CD14-positive monocyte (primary cell): ENCODE data around the gene SPTB. TPM values are rescaled to one million over a fixed set of nuclear protein-coding genes. Genes with fewer than 3 reads are reported as not detected.
A peak's percentile ranks its signal among the peaks of the same experiment; 100 is the strongest.

Experiments used
- DNase-seq, 3 donors: peaks; one replicate each; pipeline ENCODE4 v3.0.0-alpha.2; 2011 to 2022
- H2AFZ ChIP-seq: 2 replicates; pipeline ENCODE4 v1.6.0; 2012; ENCODE audit warnings: mild to moderate bottlenecking, low read depth, low read length, inconsistent platforms; ENCODE audit not compliant: insufficient read depth, poor library complexity, severe bottlenecking
- H3K27ac ChIP-seq, 2 donors: 1 replicate in 1 of 2; 2 replicates in 1 of 2; pipeline ENCODE4 v1.5.1; 2012 to 2013; ENCODE audit warnings: low read length in 2 of 2, control low read depth in 1 of 2, inconsistent platforms in 1 of 2, low read depth in 1 of 2, mild to moderate bottlenecking in 1 of 2
- H3K27me3 ChIP-seq, 2 donors: one replicate each; pipeline versions ENCODE4 v1.6.0 to v1.6.1; 2011 to 2013; ENCODE audit warnings: low read length in 2 of 2; ENCODE audit not compliant: control insufficient read depth in 2 of 2, insufficient read depth in 2 of 2
- H3K36me3 ChIP-seq, 2 donors: replicated peaks in 1 of 2; 1 replicate in 1 of 2; 2 replicates in 1 of 2; pipeline versions ENCODE4 v1.5.1 to v1.6.1; 2012 to 2013; ENCODE audit warnings: low read length in 2 of 2, control low read depth in 1 of 2, inconsistent platforms in 1 of 2, mild to moderate bottlenecking in 1 of 2; ENCODE audit not compliant: insufficient read depth in 2 of 2, control insufficient read depth in 1 of 2
- H3K4me1 ChIP-seq, 2 donors: 1 replicate in 1 of 2; 2 replicates in 1 of 2; pipeline versions ENCODE4 v1.5.1 to v1.6.1; 2012 to 2013; ENCODE audit warnings: low read length in 2 of 2, control low read depth in 1 of 2, inconsistent platforms in 1 of 2, mild to moderate bottlenecking in 1 of 2, moderate library complexity in 1 of 2; ENCODE audit not compliant: insufficient read depth in 2 of 2, control insufficient read depth in 1 of 2
- H3K4me2 ChIP-seq: replicated peaks from 2 replicates; pipeline ENCODE3; 2012; ENCODE audit warnings: low read length, moderate library complexity, mild to moderate bottlenecking; ENCODE audit not compliant: poor library complexity, severe bottlenecking; ENCODE audit errors: extremely low read depth
- H3K4me3 ChIP-seq, 3 experiments: fragments of 200-600 bp in 1 of 3; sonication (generic) in 1 of 3; replicated peaks in 1 of 3; 1 replicate in 2 of 3; 2 replicates in 1 of 3; pipeline ENCODE4 v1.5.1; 2011 to 2013; ENCODE audit warnings: low read length in 3 of 3, mild to moderate bottlenecking in 3 of 3, control low read depth in 2 of 3, low read depth in 2 of 3, inconsistent platforms in 1 of 3, moderate library complexity in 1 of 3
- H3K79me2 ChIP-seq: 2 replicates; pipeline ENCODE4 v1.6.0; 2012; ENCODE audit warnings: mild to moderate bottlenecking, control low read depth, inconsistent platforms, low read length, moderate library complexity; ENCODE audit not compliant: insufficient read depth
- H3K9ac ChIP-seq: 2 replicates; pipeline ENCODE4 v1.6.0; 2017; ENCODE audit warnings: low read length, mild to moderate bottlenecking; ENCODE audit not compliant: insufficient read depth, poor library complexity, severe bottlenecking
- H3K9me3 ChIP-seq, 2 donors: replicated peaks in 1 of 2; 1 replicate in 1 of 2; 2 replicates in 1 of 2; pipeline versions ENCODE4 v1.5.1 to v1.6.1; 2012 to 2013; ENCODE audit warnings: low read length in 2 of 2, control low read depth in 1 of 2; ENCODE audit not compliant: control insufficient read depth in 1 of 2, insufficient read depth in 1 of 2
- H4K20me1 ChIP-seq: 2 replicates; pipeline ENCODE4 v1.6.0; 2012; ENCODE audit warnings: mild to moderate bottlenecking, low read length, control low read depth, moderate library complexity; ENCODE audit not compliant: insufficient read depth
- H3K27ac Mint-ChIP-seq, 7 donors: one replicate each; pipeline ENCODE4 v1.8.0; 2020; ENCODE audit warnings: mild to moderate bottlenecking in 7 of 7, mixed read lengths in 7 of 7, moderate library complexity in 6 of 7, inconsistent platforms in 2 of 7
- H3K27me3 Mint-ChIP-seq, 3 donors: one replicate each; pipeline ENCODE4 v1.8.0; 2021 to 2022; ENCODE audit warnings: low read depth in 3 of 3, mild to moderate bottlenecking in 3 of 3, mixed read lengths in 3 of 3, moderate library complexity in 3 of 3, inconsistent platforms in 1 of 3
- H3K36me3 Mint-ChIP-seq, 2 donors: one replicate each; pipeline ENCODE4 v1.8.0; 2020; ENCODE audit warnings: mixed read lengths in 2 of 2, inconsistent platforms in 1 of 2, mild to moderate bottlenecking in 1 of 2
- H3K4me1 Mint-ChIP-seq: one replicate; pipeline ENCODE4 v1.8.0; 2020; ENCODE audit warnings: mild to moderate bottlenecking, mixed read lengths
- H3K4me3 Mint-ChIP-seq, 2 donors: one replicate each; pipeline ENCODE4 v1.8.0; 2020; ENCODE audit warnings: mild to moderate bottlenecking in 2 of 2, mixed read lengths in 2 of 2, moderate library complexity in 1 of 2
- H3K9me3 Mint-ChIP-seq, 7 donors: one replicate each; pipeline ENCODE4 v1.8.0; 2020 to 2022; ENCODE audit warnings: mixed read lengths in 7 of 7, mild to moderate bottlenecking in 6 of 7, moderate library complexity in 6 of 7, inconsistent platforms in 2 of 7
- CTCF ChIP-seq: fragments of 200-600 bp; IDR thresholded peaks from one replicate; pipeline ENCODE4 v1.8.0; 2022; ENCODE audit warnings: antibody characterized with exemption, mild to moderate bottlenecking
- WGBS: methylation state at CpG from one replicate; pipeline ENCODE4 v1.1.5; 2013; ENCODE audit warnings: missing lambda C conversion rate; ENCODE audit not compliant: insufficient coverage; 5-methylcytosine and 5-hydroxymethylcytosine counted together
- intact Hi-C, 2 donors: fragments of 100-400 bp; cut with micrococcal nuclease; formaldehyde crosslinking; loops; one replicate each; pipeline versions ENCODE4 v1.15.0 to v1.15.1; 2023
- polyA plus RNA-seq, 3 donors: library from polyadenylated mRNA; depleted of rRNA in 1 of 3; unstranded in 2 of 3; stranded (reverse) in 1 of 3; fragments of 300-500 nt in 2 of 3; fragments of >200 nt in 1 of 3; fragmentation: Illumina TruSeq in 2 of 3; gene quantifications; 1 replicate in 2 of 3; 2 replicates in 1 of 3; pipeline ENCODE4 v1.2.3, GENCODE V29; 2012 to 2021

SPTB gene
- polyA plus RNA-seq, 3 donors, result not detected

GRCh38 chr14:64870160-64870559 is 9.5 kb downstream of the SPTB start:
- peak overlapping the region in 2 of 7 donors; percentile 30 to 77 for H3K27ac Mint-ChIP-seq
- intact Hi-C loops, result no loop called here
- Histone ChIP-seq H3K27me3 (peaks cover 2 to 5% of the 10 kb centered on the region in 2 donors), H3K4me3 (no peak overlapping the region), H3K27ac (no peak overlapping the region), H3K36me3 (no peaks in the 10 kb centered on the region), H3K9ac (no peak overlapping the region), H3K79me2 (no peaks in the 10 kb centered on the region), H4K20me1 (no peaks in the 10 kb centered on the region), H3K4me2 (no peak overlapping the region), H2AFZ (no peak overlapping the region), H3K4me1 (no peaks in the 10 kb centered on the region), H3K9me3 (no peaks in the 10 kb centered on the region)
- WGBS, result 0% methylated on average over 1 of the region's 2 CpGs
- TF ChIP-seq CTCF, result no peak
- peaks cover 7% of the 10 kb centered on the region for H3K4me1 Mint-ChIP-seq
- no peaks in the 10 kb centered on the region for H3K36me3 Mint-ChIP-seq
- H3K9me3 Mint-ChIP-seq, result no peaks in the 10 kb centered on the region
- DNase-seq, result no peak
- no peak overlapping the region for H3K4me3 Mint-ChIP-seq
- H3K27me3 Mint-ChIP-seq, result peaks cover 3 to 18% (median 6%) of the 10 kb centered on the region in 3 donors

GRCh38 chr14:64868841-64869240 is 10.9 kb downstream of the SPTB start:
- no peaks in the 10 kb centered on the region for H3K79me2 ChIP-seq
- Mint-ChIP-seq H3K4me3 (no peak overlapping the region), H3K27me3 (peaks cover 1 to 13% (median 6%) of the 10 kb centered on the region in 3 donors), H3K4me1 (peaks cover 7% of the 10 kb centered on the region), H3K9me3 (peaks cover 0 to 1% (median 0%) of the 10 kb centered on the region in 7 donors), H3K36me3 (no peaks in the 10 kb centered on the region), H3K27ac (no peak overlapping the region)
- H2AFZ ChIP-seq, result no peak overlapping the region
- H3K4me1 ChIP-seq, result no peaks in the 10 kb centered on the region
- H3K4me2 ChIP-seq, result no peak overlapping the region
- no peak for DNase-seq
- no peak for TF ChIP-seq CTCF
- H4K20me1 ChIP-seq, result no peaks in the 10 kb centered on the region
- H3K9ac ChIP-seq, result no peak overlapping the region
- intact Hi-C loops, result no loop called here
- WGBS, result no CpG with 5 or more reads among the region's 1 CpG
- no peaks in the 10 kb centered on the region for H3K9me3 ChIP-seq
- no peak overlapping the region for H3K4me3 ChIP-seq
- no peaks in the 10 kb centered on the region for H3K27me3 ChIP-seq
- no peaks in the 10 kb centered on the region for H3K36me3 ChIP-seq
- H3K27ac ChIP-seq, result no peak overlapping the region
